ENCODE data around the gene SVBP.
"Not testable (repeated sequence)": the region's sequence is repeated elsewhere in the genome, so short reads cannot be mapped to it uniquely, and the experiment has no call there.

SVBP gene

GRCh38 chr1:42816585-42817439 is at the start of gene SVBP, which contains the start of gene ERMAP:
Gene SVBP (minus strand): TSS chr1:42817397. CDS start chr1:42816544, 853 bp downstream.
Gene ERMAP (plus strand): TSS chr1:42817122. CDS start chr1:42830449, 13,327 bp downstream.
- Histone ChIP-seq H3K9me3 (ENCODE audit: control insufficient read depth in 2 of 2, low read length in 2 of 2) (no peaks in the 10 kb centered on the region), H3K9ac (ENCODE audit: low read depth in 1 of 2, low read length in 2 of 2) (peak within 1 kb of the TSS; percentile 87 to 88), H3K36me3 (ENCODE audit: control insufficient read depth in 2 of 2, insufficient read depth in 2 of 2, low read length in 2 of 2) (no peaks in the 10 kb centered on the region), H3K4me1 (ENCODE audit: control insufficient read depth in 2 of 2, insufficient read depth in 2 of 2, low read length in 2 of 2) (peaks cover 13 to 14% of the 10 kb centered on the region in 2 donors), H3K27me3 (ENCODE audit: control insufficient read depth in 2 of 2, insufficient read depth in 2 of 2, low read length in 2 of 2) (no peaks in the 10 kb centered on the region), H3K4me3 (ENCODE audit: low read length in 2 of 2) (peak within 1 kb of the TSS; percentile 92), H3K27ac (ENCODE audit: low read depth in 2 of 2, low read length in 2 of 2) (peak within 1 kb of the TSS; percentile 98 to 100)

GRCh38 chr1:42866549-42866948 is 49.4 kb upstream of the SVBP start:
- no peak overlapping the region for H3K27ac ChIP-seq (ENCODE audit: low read depth in 2 of 2, low read length in 2 of 2)

GRCh38 chr1:42861014-42861399 is 43.8 kb upstream of the SVBP start:
- H3K4me3 ChIP-seq (ENCODE audit: low read length in 2 of 2) = no peak overlapping the region
- no peaks in the 10 kb centered on the region for H3K36me3 ChIP-seq (ENCODE audit: control insufficient read depth in 2 of 2, insufficient read depth in 2 of 2, low read length in 2 of 2)
- H3K9ac ChIP-seq (ENCODE audit: low read depth in 1 of 2, low read length in 2 of 2) = no peak overlapping the region
- no peaks in the 10 kb centered on the region for H3K9me3 ChIP-seq (ENCODE audit: control insufficient read depth in 2 of 2, low read length in 2 of 2)
- no peaks in the 10 kb centered on the region for H3K4me1 ChIP-seq (ENCODE audit: control insufficient read depth in 2 of 2, insufficient read depth in 2 of 2, low read length in 2 of 2)
- no peak overlapping the region for H3K27ac ChIP-seq (ENCODE audit: low read depth in 2 of 2, low read length in 2 of 2)
- H3K27me3 ChIP-seq (ENCODE audit: control insufficient read depth in 2 of 2, insufficient read depth in 2 of 2, low read length in 2 of 2) = peaks cover 4% of the 10 kb centered on the region in 2 donors

More at GRCh38 chr1:42866549-42866948, 49.4 kb upstream of the SVBP start:
- Histone ChIP-seq H3K27me3 (ENCODE audit: control insufficient read depth in 2 of 2, insufficient read depth in 2 of 2, low read length in 2 of 2) (peaks cover 3 to 4% of the 10 kb centered on the region in 2 donors), H3K4me1 (ENCODE audit: control insufficient read depth in 2 of 2, insufficient read depth in 2 of 2, low read length in 2 of 2) (no peaks in the 10 kb centered on the region), H3K4me3 (ENCODE audit: low read length in 2 of 2) (no peak overlapping the region), H3K9ac (ENCODE audit: low read depth in 1 of 2, low read length in 2 of 2) (no peak overlapping the region), H3K36me3 (ENCODE audit: control insufficient read depth in 2 of 2, insufficient read depth in 2 of 2, low read length in 2 of 2) (no peaks in the 10 kb centered on the region), H3K9me3 (ENCODE audit: control insufficient read depth in 2 of 2, low read length in 2 of 2) (no peaks in the 10 kb centered on the region)

- H3K27ac ChIP-seq (ENCODE audit: low read depth in 2 of 2, low read length in 2 of 2) = no peak overlapping the region
- no peaks in the 10 kb centered on the region for H3K36me3 ChIP-seq (ENCODE audit: control insufficient read depth in 2 of 2, insufficient read depth in 2 of 2, low read length in 2 of 2)
- H3K4me3 ChIP-seq (ENCODE audit: low read length in 2 of 2) = no peak overlapping the region
- peaks cover 4% of the 10 kb centered on the region in 2 donors for H3K27me3 ChIP-seq (ENCODE audit: control insufficient read depth in 2 of 2, insufficient read depth in 2 of 2, low read length in 2 of 2)
- H3K4me1 ChIP-seq (ENCODE audit: control insufficient read depth in 2 of 2, insufficient read depth in 2 of 2, low read length in 2 of 2) = no peaks in the 10 kb centered on the region
- H3K9me3 ChIP-seq (ENCODE audit: control insufficient read depth in 2 of 2, low read length in 2 of 2) = no peaks in the 10 kb centered on the region
- no peak overlapping the region for H3K9ac ChIP-seq (ENCODE audit: low read depth in 1 of 2, low read length in 2 of 2)
Observed at GRCh38 chr1:42860339-42861013, 43.3 kb upstream of the SVBP start.

GRCh38 chr1:42859366-42859765 is 42.2 kb upstream of the SVBP start:
- not testable (repeated sequence) for H3K4me3 ChIP-seq (ENCODE audit: low read length in 2 of 2); H3K36me3 ChIP-seq (ENCODE audit: control insufficient read depth in 2 of 2, insufficient read depth in 2 of 2, low read length in 2 of 2); H3K9me3 ChIP-seq (ENCODE audit: control insufficient read depth in 2 of 2, low read length in 2 of 2); H3K4me1 ChIP-seq (ENCODE audit: control insufficient read depth in 2 of 2, insufficient read depth in 2 of 2, low read length in 2 of 2); H3K9ac ChIP-seq (ENCODE audit: low read depth in 1 of 2, low read length in 2 of 2); H3K27ac ChIP-seq (ENCODE audit: low read depth in 2 of 2, low read length in 2 of 2); H3K27me3 ChIP-seq (ENCODE audit: control insufficient read depth in 2 of 2, insufficient read depth in 2 of 2, low read length in 2 of 2)

GRCh38 chr1:42856554-42856953 is 39.4 kb upstream of the SVBP start:
- H3K36me3 ChIP-seq (ENCODE audit: control insufficient read depth in 2 of 2, insufficient read depth in 2 of 2, low read length in 2 of 2); H3K4me3 ChIP-seq (ENCODE audit: low read length in 2 of 2); H3K27me3 ChIP-seq (ENCODE audit: control insufficient read depth in 2 of 2, insufficient read depth in 2 of 2, low read length in 2 of 2): not testable (repeated sequence)

GRCh38 chr1:42853116-42853884 is 36.1 kb upstream of the SVBP start:
- H3K27ac ChIP-seq (ENCODE audit: low read depth in 2 of 2, low read length in 2 of 2) = no peak overlapping the region
- H3K27me3 ChIP-seq (ENCODE audit: control insufficient read depth in 2 of 2, insufficient read depth in 2 of 2, low read length in 2 of 2) = no peaks in the 10 kb centered on the region
- H3K9ac ChIP-seq (ENCODE audit: low read depth in 1 of 2, low read length in 2 of 2) = no peak overlapping the region
- peaks cover 12 to 17% of the 10 kb centered on the region in 2 donors for H3K36me3 ChIP-seq (ENCODE audit: control insufficient read depth in 2 of 2, insufficient read depth in 2 of 2, low read length in 2 of 2)
- no peaks in the 10 kb centered on the region for H3K4me1 ChIP-seq (ENCODE audit: control insufficient read depth in 2 of 2, insufficient read depth in 2 of 2, low read length in 2 of 2)
- H3K4me3 ChIP-seq (ENCODE audit: low read length in 2 of 2) = no peak overlapping the region
- H3K9me3 ChIP-seq (ENCODE audit: control insufficient read depth in 2 of 2, low read length in 2 of 2) = no peaks in the 10 kb centered on the region

More at GRCh38 chr1:42856554-42856953, 39.4 kb upstream of the SVBP start:
- H3K9me3 ChIP-seq (ENCODE audit: control insufficient read depth in 2 of 2, low read length in 2 of 2); H3K4me1 ChIP-seq (ENCODE audit: control insufficient read depth in 2 of 2, insufficient read depth in 2 of 2, low read length in 2 of 2); H3K9ac ChIP-seq (ENCODE audit: low read depth in 1 of 2, low read length in 2 of 2); H3K27ac ChIP-seq (ENCODE audit: low read depth in 2 of 2, low read length in 2 of 2): not testable (repeated sequence)

GRCh38 chr1:42852608-42852980 is 35.4 kb upstream of the SVBP start:
- H3K27ac ChIP-seq (ENCODE audit: low read depth in 2 of 2, low read length in 2 of 2) = no peak overlapping the region

GRCh38 chr1:42851960-42852607 is 34.9 kb upstream of the SVBP start:
- no peaks in the 10 kb centered on the region for H3K27me3 ChIP-seq (ENCODE audit: control insufficient read depth in 2 of 2, insufficient read depth in 2 of 2, low read length in 2 of 2)
- H3K27ac ChIP-seq (ENCODE audit: low read depth in 2 of 2, low read length in 2 of 2) = no peak overlapping the region
- no peaks in the 10 kb centered on the region for H3K9me3 ChIP-seq (ENCODE audit: control insufficient read depth in 2 of 2, low read length in 2 of 2)
- peaks cover 12 to 17% of the 10 kb centered on the region in 2 donors for H3K36me3 ChIP-seq (ENCODE audit: control insufficient read depth in 2 of 2, insufficient read depth in 2 of 2, low read length in 2 of 2)
- H3K4me1 ChIP-seq (ENCODE audit: control insufficient read depth in 2 of 2, insufficient read depth in 2 of 2, low read length in 2 of 2) = peaks cover 4% of the 10 kb centered on the region in 2 donors
- H3K4me3 ChIP-seq (ENCODE audit: low read length in 2 of 2) = no peak overlapping the region
- no peak overlapping the region for H3K9ac ChIP-seq (ENCODE audit: low read depth in 1 of 2, low read length in 2 of 2)

More at GRCh38 chr1:42852608-42852980, 35.4 kb upstream of the SVBP start:
- Histone ChIP-seq H3K9ac (ENCODE audit: low read depth in 1 of 2, low read length in 2 of 2) (no peak overlapping the region), H3K4me1 (ENCODE audit: control insufficient read depth in 2 of 2, insufficient read depth in 2 of 2, low read length in 2 of 2) (no peaks in the 10 kb centered on the region), H3K36me3 (ENCODE audit: control insufficient read depth in 2 of 2, insufficient read depth in 2 of 2, low read length in 2 of 2) (peaks cover 12 to 17% of the 10 kb centered on the region in 2 donors), H3K9me3 (ENCODE audit: control insufficient read depth in 2 of 2, low read length in 2 of 2) (no peaks in the 10 kb centered on the region), H3K4me3 (ENCODE audit: low read length in 2 of 2) (no peak overlapping the region), H3K27me3 (ENCODE audit: control insufficient read depth in 2 of 2, insufficient read depth in 2 of 2, low read length in 2 of 2) (no peaks in the 10 kb centered on the region)
